Stimulated activated CD4-positive, alpha-beta T cell treated with anti-CD3 and anti-CD28 coated beads, TNF-alpha, amount 100 ng/mL, for 24 hours (primary cell): ENCODE measurements around the gene TSNAX.

ENCODE experiments used
- DNase-seq, 3 experiments: peaks; one replicate each; pipeline ENCODE4 v3.0.0-alpha.2; 2020; ENCODE audit warnings: low read depth in 3 of 3

TSNAX gene

GRCh38 chr1:231601824-231602672 is 73.6 kb downstream of the TSNAX start:
- no peak for DNase-seq

- DNase-seq: no peak
These were observed 74.2 kb downstream of the TSNAX start for GRCh38 chr1:231602673-231602984.

GRCh38 chr1:231603598-231604275 is 75.3 kb downstream of the TSNAX start:
- DNase-seq: no peak

DNA sequence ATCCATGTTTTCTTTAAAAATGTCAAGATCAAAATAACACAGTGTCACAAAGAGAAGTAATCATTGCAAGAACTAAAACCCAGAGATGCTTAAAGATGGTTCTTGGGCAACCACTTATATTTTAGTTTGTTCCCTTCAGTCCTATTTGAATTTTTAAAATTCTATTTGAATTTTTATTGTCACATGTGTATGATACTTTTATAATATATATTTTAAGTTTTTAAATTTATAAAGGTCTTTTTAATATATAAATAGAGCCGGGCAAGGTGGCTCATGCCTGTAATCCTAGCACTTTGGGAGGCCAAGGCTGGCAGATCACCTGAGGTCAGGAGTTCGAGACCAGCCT is 75.8 kb downstream of the TSNAX start:
- no peak for DNase-seq

DNA sequence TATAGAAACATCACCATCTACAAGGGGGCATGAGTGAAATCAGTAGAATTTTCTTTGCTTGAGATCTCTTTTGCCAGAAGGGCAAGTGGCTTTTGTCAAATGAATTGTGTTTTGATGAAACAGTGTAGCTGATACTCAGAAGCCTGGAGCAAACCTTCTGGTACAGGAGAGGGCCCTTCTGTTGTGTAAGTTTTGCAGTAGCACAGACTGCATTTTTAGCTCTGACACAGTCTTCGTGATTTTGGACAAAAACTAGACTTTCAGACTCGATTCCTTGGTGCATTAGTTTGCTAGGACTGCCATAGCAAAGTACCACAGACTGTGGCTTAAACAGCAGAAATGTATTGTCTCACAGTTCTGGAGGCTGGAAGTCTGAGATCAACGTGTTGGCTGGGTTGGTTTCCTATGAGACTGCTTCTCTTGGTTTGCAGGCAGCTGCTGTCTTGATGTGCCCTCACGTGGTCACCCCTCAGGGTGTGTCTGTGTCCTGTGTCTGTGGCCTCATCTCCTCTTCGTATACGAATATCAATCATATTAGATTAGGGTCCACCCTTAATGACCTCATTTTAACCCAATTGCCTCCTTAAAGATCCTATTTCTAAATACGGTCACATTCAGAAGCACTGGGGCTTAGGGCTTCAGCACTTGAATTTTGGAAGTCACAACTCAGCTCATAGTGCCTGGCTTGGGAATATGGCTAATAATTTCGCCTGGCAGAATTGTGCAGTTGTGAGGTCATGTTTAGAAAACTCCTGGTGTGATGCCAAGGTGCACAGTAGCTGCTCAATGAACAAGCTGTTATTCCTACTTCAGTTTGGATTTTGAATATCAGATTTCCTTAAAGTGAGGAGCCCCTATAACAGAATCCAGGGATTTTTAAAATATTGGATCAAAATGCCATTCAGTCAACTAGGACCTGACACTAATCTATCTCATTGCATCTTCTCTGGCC is 77.0 kb downstream of the TSNAX start:
- no peak for DNase-seq

GRCh38 chr1:231606712-231607111 is 78.2 kb downstream of the TSNAX start:
- DNase-seq: no peak

GRCh38 chr1:231610388-231610787 is 81.9 kb downstream of the TSNAX start:
- DNase-seq: no peak

DNA sequence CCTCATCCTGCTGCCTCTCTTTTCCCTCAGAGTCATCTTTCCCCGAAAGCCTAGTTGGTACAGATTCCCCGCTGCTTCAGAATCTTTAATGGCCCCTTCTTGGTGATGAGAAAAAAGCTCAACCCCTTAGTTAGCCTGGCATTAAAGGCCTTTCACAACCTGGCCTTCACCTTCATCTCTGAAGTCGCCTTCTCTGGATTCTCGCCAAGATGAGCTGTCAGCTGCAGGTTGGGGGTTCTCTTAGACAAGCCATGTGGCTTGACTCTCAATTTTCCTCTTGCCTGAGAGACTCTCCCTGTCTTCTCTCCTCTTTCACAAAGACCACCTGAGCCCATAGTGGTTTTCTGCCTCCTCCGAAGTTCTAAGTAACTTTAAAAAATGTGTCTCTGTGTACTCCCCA is 82.6 kb downstream of the TSNAX start:
- no peak for DNase-seq

DNA sequence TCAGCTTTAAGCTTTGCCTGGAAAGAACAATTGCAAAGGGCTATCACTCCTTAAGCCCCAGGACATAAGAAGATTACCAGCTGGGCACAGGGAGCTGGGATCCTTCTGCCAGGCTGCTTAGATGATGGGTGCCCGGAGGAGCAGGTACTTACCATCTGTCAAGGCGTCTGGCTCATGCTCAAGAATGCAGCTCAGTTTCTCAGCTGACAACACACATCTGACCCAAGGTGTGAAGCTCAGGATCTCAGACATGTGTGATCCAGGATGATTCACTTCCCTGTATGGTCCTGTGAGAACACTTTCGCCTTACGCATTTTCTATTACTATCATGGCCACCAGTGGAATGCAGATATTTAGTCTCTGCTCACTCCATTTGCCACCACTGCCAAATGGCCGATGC is 83.4 kb downstream of the TSNAX start:
- no peak for DNase-seq

- peak in 1 of 3 experiments; percentile 30 for DNase-seq
These were observed 84.1 kb downstream of the TSNAX start for GRCh38 chr1:231612393-231613089.

DNA sequence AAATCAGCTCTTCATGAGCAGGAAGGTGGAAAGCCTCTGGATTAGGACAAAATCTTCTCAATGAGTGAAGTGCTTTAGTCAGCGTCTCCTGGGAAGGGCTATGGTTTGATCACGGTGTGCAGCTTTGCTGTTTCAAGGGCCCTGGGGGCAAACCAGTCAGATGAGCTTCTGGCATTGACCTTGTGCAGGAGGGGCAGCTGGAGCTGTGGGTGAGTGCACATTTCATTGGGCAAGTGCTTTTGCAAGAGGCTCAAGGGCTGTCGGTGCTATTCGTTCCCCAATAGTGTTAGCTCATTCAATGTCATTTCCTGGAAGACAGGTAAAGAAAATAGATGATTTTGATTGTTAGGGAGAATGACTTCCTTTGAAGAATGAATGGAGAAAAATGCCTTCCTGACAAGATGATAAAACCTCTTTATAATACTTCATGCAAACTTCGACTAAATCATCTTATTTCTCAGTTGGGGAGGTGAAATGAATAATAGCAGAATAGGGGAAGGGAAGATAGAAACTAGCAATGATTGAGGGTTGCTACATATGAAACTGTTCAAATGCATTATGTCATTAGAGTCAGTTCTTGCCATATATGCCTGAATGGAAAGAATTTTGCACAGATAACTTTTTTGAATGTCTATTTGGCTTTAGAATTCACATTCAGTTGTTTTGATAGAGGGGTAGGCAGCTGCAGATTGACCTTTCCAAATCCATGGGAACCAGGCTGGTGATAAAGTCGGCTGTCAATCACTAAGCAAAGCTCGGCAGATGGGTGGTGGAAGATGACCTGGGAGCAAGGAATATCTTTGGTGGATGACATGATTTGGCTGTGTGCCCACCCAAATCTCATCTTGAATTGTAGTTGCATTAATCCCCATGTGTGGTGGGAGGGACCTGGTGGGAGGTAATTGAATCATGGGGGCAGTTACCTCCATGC is 85.2 kb downstream of the TSNAX start:
- DNase-seq: no peak
